GM12875 (cell line): ENCODE data around the gene HK1.
"Not testable (repeated sequence)": the region's sequence is repeated elsewhere in the genome, so short reads cannot be mapped to it uniquely, and the experiment has no call there.

Experiments used
- H3K4me3 ChIP-seq: one replicate; pipeline ENCODE4 v1.5.1; 2011; ENCODE audit warnings: low read depth, low read length, control low read depth
- TF ChIP-seq, protein P1 (sequence below): IDR thresholded peaks from 2 replicates; pipeline ENCODE4 v1.5.1; 2011; ENCODE audit warnings: low read depth, mild to moderate bottlenecking, control low read depth, inconsistent platforms, low read length, moderate library complexity, borderline replicate concordance; ENCODE audit not compliant: insufficient read depth

HK1 gene

GRCh38 chr10:69443354-69443753 lies 165.1 kb downstream of the HK1 start:
- H3K4me3 ChIP-seq: no peak overlapping the region
- TF ChIP-seq, protein P1, sequence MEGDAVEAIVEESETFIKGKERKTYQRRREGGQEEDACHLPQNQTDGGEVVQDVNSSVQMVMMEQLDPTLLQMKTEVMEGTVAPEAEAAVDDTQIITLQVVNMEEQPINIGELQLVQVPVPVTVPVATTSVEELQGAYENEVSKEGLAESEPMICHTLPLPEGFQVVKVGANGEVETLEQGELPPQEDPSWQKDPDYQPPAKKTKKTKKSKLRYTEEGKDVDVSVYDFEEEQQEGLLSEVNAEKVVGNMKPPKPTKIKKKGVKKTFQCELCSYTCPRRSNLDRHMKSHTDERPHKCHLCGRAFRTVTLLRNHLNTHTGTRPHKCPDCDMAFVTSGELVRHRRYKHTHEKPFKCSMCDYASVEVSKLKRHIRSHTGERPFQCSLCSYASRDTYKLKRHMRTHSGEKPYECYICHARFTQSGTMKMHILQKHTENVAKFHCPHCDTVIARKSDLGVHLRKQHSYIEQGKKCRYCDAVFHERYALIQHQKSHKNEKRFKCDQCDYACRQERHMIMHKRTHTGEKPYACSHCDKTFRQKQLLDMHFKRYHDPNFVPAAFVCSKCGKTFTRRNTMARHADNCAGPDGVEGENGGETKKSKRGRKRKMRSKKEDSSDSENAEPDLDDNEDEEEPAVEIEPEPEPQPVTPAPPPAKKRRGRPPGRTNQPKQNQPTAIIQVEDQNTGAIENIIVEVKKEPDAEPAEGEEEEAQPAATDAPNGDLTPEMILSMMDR: no peak

GRCh38 chr10:69445041-69445440 lies 166.7 kb downstream of the HK1 start:
- TF ChIP-seq, protein P1: no peak
- H3K4me3 ChIP-seq: no peak overlapping the region

GRCh38 chr10:69446229-69446628 lies 167.9 kb downstream of the HK1 start:
- no peak overlapping the region for H3K4me3 ChIP-seq
- TF ChIP-seq, protein P1: no peak

GRCh38 chr10:69446650-69447151 lies 168.4 kb downstream of the HK1 start:
- TF ChIP-seq, protein P1: no peak
- H3K4me3 ChIP-seq: no peak overlapping the region

- TF ChIP-seq, protein P1: peak; percentile 58
- no peak overlapping the region for H3K4me3 ChIP-seq
These were observed 171.5 kb downstream of the HK1 start for GRCh38 chr10:69449841-69450240.

GRCh38 chr10:69450395-69450794 lies 172.1 kb downstream of the HK1 start:
- not testable (repeated sequence) for H3K4me3 ChIP-seq

- TF ChIP-seq, protein P1: no peak
- H3K4me3 ChIP-seq: peak within 1 kb of the TSS; percentile 53
These were observed 173.0 kb downstream of the HK1 start, which contains the start of gene TSPAN15 for GRCh38 chr10:69451209-69451783. TSS of gene TSPAN15 (plus strand) at chr10:69451465. CDS start at chr10:69451595, 130 bp downstream.
